GM13976 (cell line): ENCODE data around the gene GTPBP1.
A peak's percentile ranks its signal among the peaks of the same experiment; 100 is the strongest.

Experiments used
- DNase-seq: peaks from one replicate; pipeline ENCODE4 v3.0.0; 2012; ENCODE audit warnings: low spot score
- in situ Hi-C: fragments of 300-500 bp; cut with MboI; formaldehyde crosslinking; loops from one replicate; pipeline ENCODE4 v1.12.0; 2022; ENCODE audit warnings: low sequenced_read_pairs, mixed read lengths, inconsistent platforms; ENCODE audit not compliant: unreplicated experiment
- TF ChIP-seq, protein P1 (sequence below): IDR thresholded peaks from 2 replicates; pipeline ENCODE4 v1.5.1; 2012; ENCODE audit warnings: borderline replicate concordance, mild to moderate bottlenecking; ENCODE audit not compliant: insufficient read depth; ENCODE audit errors: extremely low read depth, missing control alignments, control extremely low read depth

The GTPBP1 gene

DNA sequence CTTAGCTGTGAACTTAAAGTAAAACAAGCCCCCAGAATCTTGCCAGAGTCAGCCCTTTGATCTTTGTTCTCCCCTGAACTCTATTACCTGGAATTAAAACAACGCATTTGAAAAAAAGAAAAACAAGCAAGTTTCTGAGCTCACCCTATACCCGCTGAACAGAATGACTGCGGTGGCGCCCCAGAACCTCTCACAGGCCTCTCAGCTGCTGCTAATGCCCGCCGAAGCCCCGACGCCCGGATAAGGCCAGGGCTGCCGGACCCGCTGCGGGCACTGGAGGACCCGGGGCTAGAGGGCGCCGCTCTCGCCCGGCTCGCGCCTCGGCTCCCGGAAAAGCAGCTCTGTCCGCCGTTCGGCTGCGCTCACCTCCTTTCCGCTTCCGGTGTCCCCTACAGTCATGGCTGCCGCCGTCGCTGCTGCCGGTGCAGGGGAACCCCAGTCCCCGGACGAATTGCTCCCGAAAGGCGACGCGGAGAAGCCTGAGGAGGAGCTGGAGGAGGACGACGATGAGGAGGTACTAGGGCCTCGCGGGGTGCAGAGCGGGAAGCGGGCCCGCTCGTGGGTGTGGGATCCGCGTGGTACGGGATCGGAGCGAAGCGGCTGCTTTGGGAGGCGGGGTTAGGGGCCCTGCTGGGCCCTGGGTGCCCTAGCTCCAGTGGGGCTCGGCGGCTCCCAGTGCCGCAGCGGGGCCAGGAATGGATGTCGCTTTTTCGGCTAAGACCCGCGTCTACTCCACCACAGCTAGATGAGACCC is 24.0 kb upstream of the GTPBP1 start, which contains the start of gene TOMM22:
TOMM22 (plus strand) TSS at position 376 of the 754 bp plus-strand sequence; CDS start at position 398, 22 bp downstream.
- in situ Hi-C loops, result no loop called here
- peak; percentile 99 for DNase-seq
- TF ChIP-seq, protein P1, sequence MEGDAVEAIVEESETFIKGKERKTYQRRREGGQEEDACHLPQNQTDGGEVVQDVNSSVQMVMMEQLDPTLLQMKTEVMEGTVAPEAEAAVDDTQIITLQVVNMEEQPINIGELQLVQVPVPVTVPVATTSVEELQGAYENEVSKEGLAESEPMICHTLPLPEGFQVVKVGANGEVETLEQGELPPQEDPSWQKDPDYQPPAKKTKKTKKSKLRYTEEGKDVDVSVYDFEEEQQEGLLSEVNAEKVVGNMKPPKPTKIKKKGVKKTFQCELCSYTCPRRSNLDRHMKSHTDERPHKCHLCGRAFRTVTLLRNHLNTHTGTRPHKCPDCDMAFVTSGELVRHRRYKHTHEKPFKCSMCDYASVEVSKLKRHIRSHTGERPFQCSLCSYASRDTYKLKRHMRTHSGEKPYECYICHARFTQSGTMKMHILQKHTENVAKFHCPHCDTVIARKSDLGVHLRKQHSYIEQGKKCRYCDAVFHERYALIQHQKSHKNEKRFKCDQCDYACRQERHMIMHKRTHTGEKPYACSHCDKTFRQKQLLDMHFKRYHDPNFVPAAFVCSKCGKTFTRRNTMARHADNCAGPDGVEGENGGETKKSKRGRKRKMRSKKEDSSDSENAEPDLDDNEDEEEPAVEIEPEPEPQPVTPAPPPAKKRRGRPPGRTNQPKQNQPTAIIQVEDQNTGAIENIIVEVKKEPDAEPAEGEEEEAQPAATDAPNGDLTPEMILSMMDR, result peak; percentile 79

GRCh38 chr22:38684895-38685294 is 20.8 kb upstream of the GTPBP1 start:
- TF ChIP-seq, protein P1, result no peak
- DNase-seq, result no peak

DNA sequence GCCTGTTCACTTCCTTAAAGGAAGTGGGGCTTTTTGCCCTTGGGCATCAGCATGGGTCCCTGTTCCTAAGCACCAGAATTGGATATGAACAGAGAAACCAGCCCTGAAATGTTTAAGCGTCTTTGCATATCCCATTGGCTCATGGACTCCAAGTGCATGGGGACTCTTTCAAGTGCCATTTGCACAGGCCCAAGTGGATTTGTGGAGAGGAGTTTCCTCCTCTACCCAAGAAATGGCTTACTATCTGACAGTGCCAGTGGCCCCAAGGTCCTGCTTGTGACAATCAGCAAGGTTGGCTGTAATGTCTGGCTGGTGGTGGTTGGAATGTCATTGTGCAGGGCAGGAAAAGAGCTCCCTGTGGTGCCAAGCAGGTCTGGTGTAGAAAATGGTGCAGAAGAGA is 20.0 kb upstream of the GTPBP1 start:
- TF ChIP-seq, protein P1, result no peak
- in situ Hi-C loops, result no loop called here
- no peak for DNase-seq

More at GRCh38 chr22:38684895-38685294, 20.8 kb upstream of the GTPBP1 start:
- in situ Hi-C loops, result no loop called here

- in situ Hi-C loops, result no loop called here
- DNase-seq, result no peak
- TF ChIP-seq, protein P1, result no peak
Observed at GRCh38 chr22:38689651-38690050, 16.1 kb upstream of the GTPBP1 start.

DNA sequence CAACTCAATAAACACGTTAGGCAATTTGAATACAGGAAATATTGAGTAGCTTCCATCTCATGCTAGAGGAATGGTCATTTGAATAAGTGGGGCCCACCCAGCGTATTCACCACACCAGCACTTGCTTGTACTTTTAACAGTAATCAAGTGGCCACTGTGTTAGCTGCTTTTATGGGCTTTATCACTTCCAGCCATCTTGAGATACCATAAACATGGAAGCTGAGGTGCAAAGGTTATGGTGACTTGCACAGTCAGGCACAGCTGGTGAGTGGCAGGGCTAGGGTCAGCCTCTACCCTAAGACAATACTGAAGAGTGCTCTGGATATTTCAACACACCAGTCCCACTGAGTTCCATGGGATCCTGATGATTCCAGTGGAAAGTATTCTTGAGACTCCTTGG is 11.7 kb upstream of the GTPBP1 start:
- DNase-seq, result no peak
- TF ChIP-seq, protein P1, result no peak
- in situ Hi-C loops, result no loop called here

- TF ChIP-seq, protein P1, result no peak
- in situ Hi-C loops, result no loop called here
- DNase-seq, result no peak
Observed at GRCh38 chr22:38694940-38695339, 10.8 kb upstream of the GTPBP1 start.
